Endothelial cell (in vitro differentiated cells): ENCODE measurements around the gene RAB40C. TPM values are rescaled to one million over a fixed set of nuclear protein-coding genes. Genes with fewer than 3 reads are reported as not detected.
A peak's percentile ranks its signal among the peaks of the same experiment; 100 is the strongest.

ENCODE experiments used
- DNase-seq: peaks from one replicate; pipeline ENCODE4 v3.0.0; 2021; ENCODE audit warnings: low spot score
- H3K27ac Mint-ChIP-seq: one replicate; pipeline ENCODE4 v1.8.0; 2021; ENCODE audit warnings: mixed read lengths, inconsistent platforms; ENCODE audit not compliant: unreplicated experiment
- H3K27me3 Mint-ChIP-seq: one replicate; pipeline ENCODE4 v1.8.0; 2021; ENCODE audit warnings: mild to moderate bottlenecking, moderate library complexity, mixed read lengths, inconsistent platforms; ENCODE audit not compliant: unreplicated experiment
- H3K36me3 Mint-ChIP-seq: one replicate; pipeline ENCODE4 v1.8.0; 2021; ENCODE audit warnings: mild to moderate bottlenecking, low read depth, mixed read lengths, inconsistent platforms; ENCODE audit not compliant: unreplicated experiment
- H3K4me1 Mint-ChIP-seq: one replicate; pipeline ENCODE4 v1.8.0; 2021; ENCODE audit warnings: mild to moderate bottlenecking, mixed read lengths, inconsistent platforms; ENCODE audit not compliant: unreplicated experiment
- H3K4me3 Mint-ChIP-seq: one replicate; pipeline ENCODE4 v1.8.0; 2021; ENCODE audit warnings: mild to moderate bottlenecking, mixed read lengths, inconsistent platforms; ENCODE audit not compliant: unreplicated experiment
- H3K9me3 Mint-ChIP-seq: one replicate; pipeline ENCODE4 v1.8.0; 2021; ENCODE audit warnings: mixed read lengths, inconsistent platforms; ENCODE audit not compliant: unreplicated experiment
- total RNA-seq: library from RNA; stranded (reverse); fragmentation: NEBNext Ultra II Directional; extraction: Animal tissue kit (Norgen Biotek cat#: 25700); gene quantifications from one replicate; pipeline ENCODE4 v1.2.1, GENCODE V29; 2021; ENCODE audit not compliant: unreplicated experiment
- TF ChIP-seq, protein P1 (sequence below): fragments of 200-600 bp; sonication (generic); IDR thresholded peaks from one replicate; pipeline ENCODE4 v1.5.0; 2021; ENCODE audit warnings: antibody characterized with exemption; ENCODE audit not compliant: unreplicated experiment

The RAB40C gene
- total RNA-seq, 1 donor from 2014 or later = 18.5 TPM

GRCh38 chr16:636206-637080, 46.6 kb downstream of the RAB40C start, which contains the start of gene METTL26:
Gene METTL26 (minus strand): TSS chr16:636305. CDS start chr16:636290, 15 bp downstream.
- peak; percentile 88 for DNase-seq
- peak within 1 kb of the TSS; percentile 92 for H3K27ac Mint-ChIP-seq
- peaks cover 8% of the 10 kb centered on the region for H3K27me3 Mint-ChIP-seq
- H3K4me3 Mint-ChIP-seq = peak within 1 kb of the TSS; percentile 94
- TF ChIP-seq, protein P1, sequence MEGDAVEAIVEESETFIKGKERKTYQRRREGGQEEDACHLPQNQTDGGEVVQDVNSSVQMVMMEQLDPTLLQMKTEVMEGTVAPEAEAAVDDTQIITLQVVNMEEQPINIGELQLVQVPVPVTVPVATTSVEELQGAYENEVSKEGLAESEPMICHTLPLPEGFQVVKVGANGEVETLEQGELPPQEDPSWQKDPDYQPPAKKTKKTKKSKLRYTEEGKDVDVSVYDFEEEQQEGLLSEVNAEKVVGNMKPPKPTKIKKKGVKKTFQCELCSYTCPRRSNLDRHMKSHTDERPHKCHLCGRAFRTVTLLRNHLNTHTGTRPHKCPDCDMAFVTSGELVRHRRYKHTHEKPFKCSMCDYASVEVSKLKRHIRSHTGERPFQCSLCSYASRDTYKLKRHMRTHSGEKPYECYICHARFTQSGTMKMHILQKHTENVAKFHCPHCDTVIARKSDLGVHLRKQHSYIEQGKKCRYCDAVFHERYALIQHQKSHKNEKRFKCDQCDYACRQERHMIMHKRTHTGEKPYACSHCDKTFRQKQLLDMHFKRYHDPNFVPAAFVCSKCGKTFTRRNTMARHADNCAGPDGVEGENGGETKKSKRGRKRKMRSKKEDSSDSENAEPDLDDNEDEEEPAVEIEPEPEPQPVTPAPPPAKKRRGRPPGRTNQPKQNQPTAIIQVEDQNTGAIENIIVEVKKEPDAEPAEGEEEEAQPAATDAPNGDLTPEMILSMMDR = no peak
- H3K4me1 Mint-ChIP-seq = peaks cover 6% of the 10 kb centered on the region
- no peaks in the 10 kb centered on the region for H3K9me3 Mint-ChIP-seq
- no peaks in the 10 kb centered on the region for H3K36me3 Mint-ChIP-seq

- Mint-ChIP-seq H3K9me3 (no peaks in the 10 kb centered on the region), H3K4me3 (peak overlapping the region; percentile 94), H3K27ac (no peak overlapping the region), H3K27me3 (peaks cover 8% of the 10 kb centered on the region), H3K36me3 (no peaks in the 10 kb centered on the region), H3K4me1 (peaks cover 6% of the 10 kb centered on the region)
- TF ChIP-seq, protein P1 = no peak
- DNase-seq = peak; percentile 88
Measured at GRCh38 chr16:637081-638018, 47.5 kb downstream of the RAB40C start.

DNA sequence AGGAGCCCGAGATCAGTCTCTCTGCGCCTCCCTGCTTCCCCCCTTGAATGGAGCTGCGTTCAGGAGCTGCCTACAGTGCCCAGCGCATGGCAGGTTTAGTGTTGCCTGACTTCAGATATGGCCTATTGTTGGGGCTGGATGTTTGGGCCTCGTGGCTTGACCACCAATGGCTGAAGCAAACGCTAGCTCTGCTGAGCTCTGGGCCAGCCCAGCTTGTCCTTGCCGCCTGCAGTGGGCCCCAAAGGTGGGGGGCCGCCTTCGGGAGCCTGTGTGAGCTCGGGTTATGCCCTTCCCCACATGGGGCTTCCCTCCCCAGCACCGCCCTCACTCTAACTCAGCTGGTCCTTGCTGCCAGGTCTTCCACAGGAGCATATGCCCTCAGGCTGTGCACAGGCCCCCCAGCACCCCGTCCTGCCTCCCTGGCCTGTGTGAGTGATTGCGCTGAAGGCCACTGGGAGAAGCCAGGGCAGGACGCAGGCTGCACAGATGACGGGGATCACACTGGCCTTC, 48.2 kb downstream of the RAB40C start:
- H3K9me3 Mint-ChIP-seq = no peaks in the 10 kb centered on the region
- no peak overlapping the region for H3K4me3 Mint-ChIP-seq
- H3K36me3 Mint-ChIP-seq = no peaks in the 10 kb centered on the region
- H3K27me3 Mint-ChIP-seq = peaks cover 8% of the 10 kb centered on the region
- no peak for DNase-seq
- no peak overlapping the region for H3K27ac Mint-ChIP-seq
- TF ChIP-seq, protein P1 = no peak
- peaks cover 6% of the 10 kb centered on the region for H3K4me1 Mint-ChIP-seq

- Mint-ChIP-seq H3K4me1 (peaks cover 6% of the 10 kb centered on the region), H3K36me3 (no peaks in the 10 kb centered on the region), H3K9me3 (no peaks in the 10 kb centered on the region), H3K4me3 (no peak overlapping the region), H3K27me3 (peaks cover 8% of the 10 kb centered on the region), H3K27ac (no peak overlapping the region)
- DNase-seq = no peak
- TF ChIP-seq, protein P1 = no peak
Measured at GRCh38 chr16:638836-639235, 49.0 kb downstream of the RAB40C start.
